T-helper 2 cell treated with Interferon-gamma antibody and Interleukin-4, amounts not matched to agents 100 ng/mL and 5 ng/mL, for 36 hours (primary cell): ENCODE measurements around the gene LRRC32. TPM values are rescaled to one million over a fixed set of nuclear protein-coding genes. Genes with fewer than 3 reads are reported as not detected.

Experiments
- intact Hi-C: fragments of 100-400 bp; cut with micrococcal nuclease; formaldehyde crosslinking; loops from one replicate; pipeline ENCODE4 v1.15.1; 2023
- total RNA-seq: library from RNA; stranded (reverse); gene quantifications from 2 replicates; pipeline ENCODE4 v1.2.3, GENCODE V29; 2022

Gene LRRC32
- total RNA-seq, 1 donor from 2014 or later: 11.4 TPM

GRCh38 chr11:76664578-76665061, 5.9 kb downstream of the LRRC32 start:
- intact Hi-C loops: loop anchor here (2.0 kb wide), 1 partner anchor 36 kb away; no protein-coding TSS in a partner anchor

GRCh38 chr11:76663912-76664440, 6.6 kb downstream of the LRRC32 start:
- intact Hi-C loops: loop anchor here (2.0 kb wide), 1 partner anchor 35 kb away; no protein-coding TSS in a partner anchor

- intact Hi-C loops: no loop called here
These were observed 7.1 kb downstream of the LRRC32 start for GRCh38 chr11:76663486-76663810.

DNA sequence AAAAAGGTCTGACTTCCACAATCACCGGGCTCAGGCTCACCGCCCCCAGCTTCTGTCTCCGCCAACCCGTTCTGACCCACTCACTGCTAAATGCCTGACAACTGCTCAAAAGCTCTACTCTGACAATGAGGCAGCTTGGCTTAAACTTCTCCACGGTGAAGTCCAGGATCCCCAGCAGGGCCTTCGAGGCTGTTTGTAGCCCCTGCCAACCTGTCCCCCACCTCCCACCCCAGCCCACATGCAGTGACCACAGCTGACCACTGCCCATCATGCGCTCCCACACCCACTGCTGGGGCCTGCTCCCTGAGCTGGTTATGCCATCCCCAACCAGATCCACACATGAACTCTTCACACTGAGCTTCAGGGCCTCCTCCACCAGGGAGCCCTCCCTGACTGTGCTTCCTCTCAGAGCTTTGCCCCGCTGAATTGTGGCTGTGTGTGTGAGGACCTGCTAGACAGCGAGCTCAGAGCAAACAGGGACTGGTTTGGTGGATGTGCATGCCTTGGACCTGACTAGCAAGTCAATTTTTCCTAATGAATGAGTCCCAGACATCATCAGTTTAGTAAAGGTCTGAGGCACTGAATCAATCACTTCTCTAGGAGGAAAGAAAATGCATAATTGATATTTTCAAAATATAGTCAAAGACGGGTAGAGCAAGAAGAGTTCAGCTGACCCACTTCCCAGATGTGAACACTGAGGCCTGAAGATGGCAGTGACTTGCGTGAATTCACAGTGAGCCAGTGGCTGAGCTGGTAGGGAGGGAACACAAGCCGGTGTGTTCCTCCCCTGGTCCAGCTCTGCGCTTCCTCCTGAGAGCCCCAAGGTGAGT, 7.7 kb downstream of the LRRC32 start:
- intact Hi-C loops: no loop called here

DNA sequence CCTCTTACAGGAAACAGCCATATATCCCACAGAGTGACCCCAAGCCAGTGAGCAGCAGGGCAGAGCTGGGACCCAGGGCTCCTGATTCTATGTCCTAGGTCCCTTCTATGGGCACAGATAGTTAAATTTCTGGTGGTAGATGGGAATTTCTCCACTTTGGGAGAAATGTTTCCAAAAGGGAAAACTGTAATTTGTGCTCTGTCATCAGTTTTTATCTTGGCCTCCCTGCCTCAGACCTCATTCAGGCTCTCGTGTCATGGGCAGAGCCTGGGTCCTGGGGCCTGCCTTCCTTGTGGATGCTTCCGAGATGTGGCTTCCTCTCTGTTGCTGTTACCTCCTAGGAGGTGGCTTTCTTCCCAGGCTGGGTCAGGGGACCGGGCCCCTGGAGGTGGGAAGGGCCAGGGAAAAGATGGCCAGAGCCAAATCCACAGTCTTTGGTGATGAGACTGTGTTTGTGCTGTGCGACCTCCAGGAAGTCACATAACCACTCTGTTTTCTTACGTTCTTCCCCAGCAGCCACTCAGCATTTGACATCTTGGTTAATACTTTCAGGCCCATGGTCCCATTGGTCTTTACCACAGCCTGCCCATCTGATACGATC, 8.6 kb downstream of the LRRC32 start:
- intact Hi-C loops: no loop called here

DNA sequence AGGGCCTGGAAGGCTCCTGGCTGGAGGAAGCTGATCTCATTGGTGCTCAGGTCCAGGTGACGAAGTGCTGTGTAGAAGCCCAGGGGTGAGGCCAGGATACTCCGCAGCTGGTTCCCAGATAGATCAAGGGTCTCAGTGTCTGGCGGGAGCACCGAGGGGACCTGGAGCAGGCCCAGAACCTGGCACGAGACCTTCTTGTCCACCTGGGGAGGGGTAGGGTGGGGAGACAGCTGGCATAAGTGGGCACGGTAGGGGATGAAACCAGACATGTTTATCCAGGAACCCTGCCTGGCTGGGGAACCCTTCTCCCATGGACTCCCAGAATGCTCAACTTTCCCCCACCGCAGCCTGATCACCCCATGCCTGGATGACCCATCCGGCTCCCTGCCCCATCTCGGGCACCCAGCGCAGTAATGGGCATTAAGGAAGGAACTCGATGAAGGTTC, 9.2 kb downstream of the LRRC32 start:
- intact Hi-C loops: no loop called here

GRCh38 chr11:76660533-76661305, 9.8 kb downstream of the LRRC32 start:
- intact Hi-C loops: no loop called here

GRCh38 chr11:76659672-76660532, 10.6 kb downstream of the LRRC32 start:
- intact Hi-C loops: no loop called here

DNA sequence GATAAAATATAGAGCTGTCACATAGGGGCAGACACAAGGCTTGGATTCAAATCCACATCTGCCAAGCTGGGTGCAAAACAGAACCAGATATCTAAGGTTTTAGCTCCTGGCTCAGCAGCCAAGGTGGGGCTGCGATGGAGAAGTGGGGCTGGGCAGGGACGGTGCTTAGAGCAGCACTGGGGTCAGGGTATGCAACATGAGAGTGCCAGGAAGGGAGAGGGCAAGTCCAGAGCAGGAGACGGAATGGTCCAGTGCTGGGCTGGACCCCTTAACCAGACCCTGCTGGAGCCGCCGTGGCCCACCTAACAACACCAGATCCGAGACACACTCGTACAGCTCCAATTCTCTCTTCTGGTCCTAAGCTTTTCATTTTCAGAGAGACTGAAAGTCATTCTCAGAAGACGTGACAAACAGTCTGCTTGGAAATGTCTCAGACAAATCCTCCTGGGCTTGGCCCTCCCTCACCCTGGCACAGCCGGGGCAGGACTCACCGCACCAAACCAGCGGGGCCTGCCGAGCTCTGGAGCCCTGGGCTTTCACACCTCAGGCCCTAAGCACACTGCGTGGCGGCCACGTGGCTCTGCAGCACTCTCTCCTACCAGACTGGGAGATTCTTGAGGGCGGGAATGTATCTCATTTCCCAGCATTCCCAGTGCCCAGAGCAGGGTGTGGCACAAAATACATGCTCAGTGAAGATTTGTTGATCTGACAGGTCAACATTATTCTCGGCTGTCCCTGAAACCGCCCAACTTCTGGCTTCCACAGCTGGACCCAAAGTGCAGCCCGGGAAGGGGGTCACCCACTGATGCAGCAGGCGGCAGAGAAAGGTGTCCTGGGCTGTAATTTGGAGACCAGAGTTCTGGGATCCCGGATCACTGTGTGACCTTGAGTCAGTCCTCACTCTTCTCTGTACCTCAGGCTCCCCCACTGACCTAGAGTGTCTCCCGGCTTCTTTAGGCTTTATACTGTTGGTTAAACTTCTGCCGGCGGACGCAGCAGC, 11.6 kb downstream of the LRRC32 start:
- intact Hi-C loops: no loop called here

DNA sequence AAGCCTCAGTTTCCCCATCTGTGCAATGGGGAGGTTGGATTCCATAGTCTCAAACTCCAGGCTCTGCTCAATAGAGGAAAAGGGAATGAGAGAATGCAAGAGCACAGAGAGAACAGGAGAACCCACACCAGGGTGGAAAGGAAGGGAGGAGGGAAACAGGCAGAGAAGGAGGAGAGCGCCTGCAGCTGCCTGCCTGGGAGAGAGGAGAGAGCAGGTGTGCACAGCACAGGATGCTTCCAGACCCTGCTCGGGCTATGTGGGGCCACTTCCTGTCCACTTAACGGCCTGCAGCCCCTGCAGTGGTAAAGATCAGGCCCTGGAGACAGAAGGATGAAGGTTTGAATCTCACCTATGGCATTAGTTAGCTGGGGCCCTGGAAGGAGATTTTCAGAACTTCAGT, 12.3 kb downstream of the LRRC32 start:
- intact Hi-C loops: no loop called here

GRCh38 chr11:76657187-76658170, 13.1 kb downstream of the LRRC32 start:
- intact Hi-C loops: no loop called here

DNA sequence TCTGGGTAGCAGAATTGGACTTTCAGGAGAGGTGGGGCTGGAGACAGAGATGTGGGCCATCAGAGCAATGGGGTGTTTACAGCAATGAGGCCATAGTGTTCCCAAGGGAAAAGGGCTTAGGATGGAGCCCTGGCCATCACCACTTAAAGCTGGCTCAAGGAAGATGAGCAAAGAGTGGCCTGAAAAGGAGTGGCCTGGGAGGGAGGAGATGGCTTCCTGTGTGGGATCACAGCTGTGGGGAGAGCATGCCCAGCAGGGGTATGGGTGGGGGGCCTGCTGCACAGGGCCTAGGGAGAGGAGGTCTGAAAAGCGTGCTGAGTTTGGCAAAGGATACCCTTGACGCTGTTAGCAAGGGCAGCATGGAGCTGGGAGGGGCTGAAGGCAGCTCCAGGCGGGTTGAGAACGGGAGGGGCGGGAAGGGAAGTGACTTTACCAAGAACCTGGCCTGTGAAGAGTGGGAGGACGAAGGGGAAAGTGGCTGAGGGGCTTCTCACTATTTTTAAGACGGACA, 13.9 kb downstream of the LRRC32 start:
- intact Hi-C loops: no loop called here

DNA sequence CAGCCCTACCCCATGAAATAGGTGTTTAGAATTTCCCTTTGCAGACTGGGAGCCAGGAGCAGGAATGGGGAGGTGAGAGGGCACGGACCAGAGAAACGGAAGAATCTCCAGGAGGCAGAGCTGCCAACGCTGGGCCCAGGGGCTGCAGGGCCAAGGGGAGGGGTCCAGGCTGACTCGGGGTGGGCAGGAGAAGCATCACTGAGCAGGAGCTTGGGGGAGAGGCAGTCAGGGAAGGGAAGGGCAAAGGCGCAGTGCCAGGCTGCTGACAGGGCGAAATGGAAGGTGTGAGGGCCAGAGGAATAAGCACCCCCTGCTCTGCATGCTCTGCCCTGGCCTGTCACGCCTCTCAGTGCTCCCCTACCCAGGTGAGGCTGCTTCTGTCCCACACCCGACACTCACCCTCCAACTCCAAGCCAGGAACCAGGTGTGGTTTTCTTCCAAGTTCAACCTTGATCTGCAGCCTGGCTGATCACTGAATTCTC, 14.5 kb downstream of the LRRC32 start:
- intact Hi-C loops: no loop called here

GRCh38 chr11:76655501-76656049, 15.0 kb downstream of the LRRC32 start:
- intact Hi-C loops: no loop called here

- intact Hi-C loops: no loop called here
These were observed 15.6 kb downstream of the LRRC32 start for GRCh38 chr11:76654980-76655379.

GRCh38 chr11:76654298-76654851, 16.2 kb downstream of the LRRC32 start:
- intact Hi-C loops: no loop called here

- intact Hi-C loops: no loop called here
These were observed 16.8 kb downstream of the LRRC32 start for GRCh38 chr11:76653674-76654284.
